Uterus (tissue), 4 donors: ENCODE results near the gene ZSCAN16. TPM values are rescaled to one million over a fixed set of nuclear protein-coding genes. Genes with fewer than 3 reads are reported as not detected.

Experiments
- DNase-seq, 2 donors: peaks; one replicate each; pipeline ENCODE4 v3.0.0-alpha.2; 2019 to 2020
- H3K27ac ChIP-seq, 2 donors: fragments of 200-600 bp; sonication (generic); 1 replicate in 1 of 2; 2 replicates in 1 of 2; pipeline ENCODE4 v1.5.1; 2016 to 2018
- H3K27me3 ChIP-seq, 2 donors: fragments of 200-600 bp; sonication (generic); one replicate each; pipeline ENCODE4 v1.5.1; 2018 to 2019; ENCODE audit warnings: control low read depth in 1 of 2
- H3K36me3 ChIP-seq, 2 donors: fragments of 200-600 bp; sonication (generic); one replicate each; pipeline ENCODE4 v1.5.1; 2019; ENCODE audit warnings: control low read depth in 1 of 2
- H3K4me1 ChIP-seq, 2 donors: fragments of 200-600 bp; sonication (generic); one replicate each; pipeline ENCODE4 v1.5.1; 2018 to 2019; ENCODE audit warnings: control low read depth in 1 of 2
- H3K4me3 ChIP-seq, 2 donors: fragments of 200-600 bp; sonication (generic); 1 replicate in 1 of 2; 2 replicates in 1 of 2; pipeline ENCODE4 v1.5.1; 2018 to 2019; ENCODE audit warnings: mild to moderate bottlenecking in 1 of 2
- H3K9me3 ChIP-seq, 2 donors: fragments of 200-600 bp; sonication (generic); one replicate each; pipeline ENCODE4 v1.5.1; 2019; ENCODE audit warnings: control low read depth in 1 of 2
- CTCF ChIP-seq, 4 experiments: fragments of 200-600 bp in 2 of 4; fragments of 450-650 bp in 2 of 4; sonication (generic) in 2 of 4; IDR thresholded peaks; one replicate each; pipeline ENCODE4 v1.5.1; 2016 to 2019; ENCODE audit warnings: antibody characterized with exemption in 4 of 4, mild to moderate bottlenecking in 2 of 4, moderate library complexity in 1 of 4
- POLR2A ChIP-seq, 2 donors: fragments of 450-650 bp; IDR thresholded peaks; one replicate each; pipeline ENCODE4 v1.6.1; 2016; ENCODE audit warnings: antibody characterized with exemption in 2 of 2, mild to moderate bottlenecking in 1 of 2, moderate library complexity in 1 of 2
- intact Hi-C: fragments of 100-400 bp; cut with DNase I; formaldehyde crosslinking; loops from one replicate; pipeline ENCODE4 v1.15.1; 2023; ENCODE audit warnings: low total_unique reads
- total RNA-seq, 4 donors: library from RNA; depleted of rRNA in 3 of 4; stranded (reverse); fragments of >200 nt in 3 of 4; gene quantifications; one replicate each; pipeline versions ENCODE4 v1.1.0 to v1.2.4, GENCODE V29; 2014 to 2023
- donor health status: DM: yes; HTN: yes; CAD: no.

The ZSCAN16 gene
- total RNA-seq, 4 donors from 2014 or later: 1.8 to 7.9 (median 5.3) TPM; not detected in 1

- intact Hi-C loops: no loop called here
- H3K9me3 ChIP-seq: no peaks in the 10 kb centered on the region
- H3K27ac ChIP-seq: no peak overlapping the region
- no peak overlapping the region for H3K4me3 ChIP-seq
- H3K27me3 ChIP-seq: no peaks in the 10 kb centered on the region
- peaks cover 0 to 1% of the 10 kb centered on the region in 2 donors for H3K36me3 ChIP-seq
- TF ChIP-seq CTCF (IDR thresholded peaks at IDR 0.05) (no peak), POLR2A (IDR thresholded peaks at IDR 0.05) (no peak)
- no peaks in the 10 kb centered on the region for H3K4me1 ChIP-seq
- DNase-seq: no peak
Measured at GRCh38 chr6:28152531-28152930, 28.1 kb downstream of the ZSCAN16 start.

GRCh38 chr6:28153546-28153945 is 29.1 kb downstream of the ZSCAN16 start:
- Histone ChIP-seq H3K36me3 (peaks cover 0 to 1% of the 10 kb centered on the region in 2 donors), H3K9me3 (no peaks in the 10 kb centered on the region), H3K27ac (no peak overlapping the region), H3K27me3 (no peaks in the 10 kb centered on the region), H3K4me3 (no peak overlapping the region), H3K4me1 (no peaks in the 10 kb centered on the region)
- intact Hi-C loops: no loop called here
- DNase-seq: no peak
- TF ChIP-seq CTCF (IDR thresholded peaks at IDR 0.05): no peak
- TF ChIP-seq POLR2A (IDR thresholded peaks at IDR 0.05): no peak

- H3K4me3 ChIP-seq: no peak overlapping the region
- H3K4me1 ChIP-seq: no peaks in the 10 kb centered on the region
- intact Hi-C loops: no loop called here
- no peak for DNase-seq
- no peaks in the 10 kb centered on the region for H3K27me3 ChIP-seq
- no peaks in the 10 kb centered on the region for H3K9me3 ChIP-seq
- TF ChIP-seq CTCF (IDR thresholded peaks at IDR 0.05) (no peak), POLR2A (IDR thresholded peaks at IDR 0.05) (no peak)
- no peak overlapping the region for H3K27ac ChIP-seq
- peaks cover 0 to 1% of the 10 kb centered on the region in 2 donors for H3K36me3 ChIP-seq
Measured at GRCh38 chr6:28154357-28154756, 29.9 kb downstream of the ZSCAN16 start.

- TF ChIP-seq CTCF (IDR thresholded peaks at IDR 0.05): no peak
- no peak for TF ChIP-seq POLR2A (IDR thresholded peaks at IDR 0.05)
- no peak for DNase-seq
- H3K27ac ChIP-seq: no peak overlapping the region
- no peaks in the 10 kb centered on the region for H3K4me1 ChIP-seq
- intact Hi-C loops: no loop called here
- peaks cover 0 to 1% of the 10 kb centered on the region in 2 donors for H3K36me3 ChIP-seq
- no peak overlapping the region for H3K4me3 ChIP-seq
- H3K27me3 ChIP-seq: no peaks in the 10 kb centered on the region
- no peaks in the 10 kb centered on the region for H3K9me3 ChIP-seq
Measured at GRCh38 chr6:28158318-28158717, 33.9 kb downstream of the ZSCAN16 start.

- no peak for TF ChIP-seq POLR2A (IDR thresholded peaks at IDR 0.05)
- TF ChIP-seq CTCF (IDR thresholded peaks at IDR 0.05): no peak
- H3K36me3 ChIP-seq: peaks cover 0 to 1% of the 10 kb centered on the region in 2 donors
- no peak for DNase-seq
- no peaks in the 10 kb centered on the region for H3K9me3 ChIP-seq
- H3K4me3 ChIP-seq: no peak overlapping the region
- no peak overlapping the region for H3K27ac ChIP-seq
- H3K4me1 ChIP-seq: no peaks in the 10 kb centered on the region
- no peaks in the 10 kb centered on the region for H3K27me3 ChIP-seq
- intact Hi-C loops: no loop called here
Measured at GRCh38 chr6:28159029-28159607, 34.7 kb downstream of the ZSCAN16 start.
